Measurements from ENCODE around the gene ADGRL3. TPM values are rescaled to one million over a fixed set of nuclear protein-coding genes. Genes with fewer than 3 reads are reported as not detected.

Gene ADGRL3
- total RNA-seq, 1 donor from 2014 or later = 101 TPM

GRCh38 chr4:61889117-61889516 is 689.0 kb downstream of the ADGRL3 start:
- no peak for DNase-seq (ENCODE audit: low spot score)

DNA sequence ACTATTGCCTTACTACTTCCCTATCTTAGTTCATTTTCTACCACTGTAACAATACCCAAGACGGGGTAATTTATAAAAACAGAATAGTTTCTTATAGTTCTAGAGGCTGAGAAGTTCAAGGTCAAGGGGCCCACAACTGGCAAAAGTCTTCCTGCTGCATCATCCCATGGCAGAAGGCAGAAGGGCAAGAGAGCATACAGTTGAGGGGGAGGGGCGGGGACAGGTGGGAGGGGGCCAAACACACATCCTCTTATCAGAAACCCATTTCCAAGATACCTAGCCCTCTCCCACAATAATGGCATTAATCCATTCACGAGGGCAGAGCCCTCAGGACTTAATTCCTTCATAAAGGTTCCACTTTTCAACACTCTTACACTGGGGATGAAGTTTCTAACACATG is 690.2 kb downstream of the ADGRL3 start:
- DNase-seq (ENCODE audit: low spot score) = no peak

DNA sequence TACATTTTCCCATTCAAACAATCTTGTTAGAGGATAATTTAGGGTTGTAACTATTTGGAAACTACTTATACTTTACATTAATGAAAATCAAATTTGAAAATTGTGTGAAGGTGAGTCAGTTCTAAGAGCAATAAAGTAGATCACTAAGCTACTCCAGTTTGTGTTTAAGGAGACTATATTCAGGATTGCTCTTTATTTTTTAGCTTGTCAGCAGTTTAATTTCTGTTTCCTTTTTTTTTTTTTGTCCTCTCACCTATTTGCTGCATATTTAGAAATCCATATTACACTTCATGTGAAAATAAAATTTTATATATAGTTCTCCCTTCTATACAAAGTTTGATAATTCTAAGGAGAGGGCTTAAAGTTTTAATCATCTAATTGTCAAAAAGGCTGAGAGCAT is 691.8 kb downstream of the ADGRL3 start:
- DNase-seq (ENCODE audit: low spot score) = no peak

DNA sequence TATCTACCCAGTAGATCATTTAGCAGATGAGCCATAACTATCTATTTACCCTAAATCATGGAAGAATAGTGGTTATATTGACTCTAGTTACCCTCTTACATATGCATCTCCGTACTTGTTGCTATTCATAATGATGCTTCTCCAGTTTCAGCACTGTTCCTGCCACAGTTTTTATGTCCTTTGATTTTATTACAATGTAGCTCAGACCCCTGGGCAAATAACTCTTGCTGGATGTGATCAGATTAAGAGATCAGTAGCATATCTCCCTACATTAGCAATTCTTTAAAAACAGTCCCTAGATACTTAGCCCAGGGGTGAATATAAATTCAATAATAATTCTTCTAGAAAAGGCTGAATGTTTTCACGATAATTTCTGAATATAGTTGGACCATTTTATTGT is 696.5 kb downstream of the ADGRL3 start:
- DNase-seq (ENCODE audit: low spot score) = no peak

DNA sequence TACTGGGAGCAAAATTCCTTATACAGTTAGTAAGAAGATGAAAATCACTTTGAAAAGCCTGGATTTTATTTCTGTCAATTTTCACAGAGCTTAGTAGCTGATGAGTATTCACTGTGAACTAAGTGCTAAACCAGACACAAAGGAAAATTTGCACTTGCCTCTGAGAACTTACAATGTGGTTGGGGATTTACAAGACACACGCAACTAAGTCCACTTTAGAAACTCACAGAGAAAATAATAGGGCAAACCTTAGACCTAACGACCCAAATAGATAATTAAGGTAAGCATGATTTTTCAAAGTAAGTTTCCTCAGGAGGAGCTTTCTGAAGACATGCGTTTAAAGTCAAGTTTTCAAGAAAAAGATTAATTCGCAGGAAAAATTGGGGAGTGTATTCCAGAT is 708.9 kb downstream of the ADGRL3 start:
- DNase-seq (ENCODE audit: low spot score) = no peak

GRCh38 chr4:61911313-61911756 is 711.2 kb downstream of the ADGRL3 start:
- DNase-seq (ENCODE audit: low spot score) = no peak

GRCh38 chr4:61913619-61914018 is 713.5 kb downstream of the ADGRL3 start:
- DNase-seq (ENCODE audit: low spot score) = no peak

DNA sequence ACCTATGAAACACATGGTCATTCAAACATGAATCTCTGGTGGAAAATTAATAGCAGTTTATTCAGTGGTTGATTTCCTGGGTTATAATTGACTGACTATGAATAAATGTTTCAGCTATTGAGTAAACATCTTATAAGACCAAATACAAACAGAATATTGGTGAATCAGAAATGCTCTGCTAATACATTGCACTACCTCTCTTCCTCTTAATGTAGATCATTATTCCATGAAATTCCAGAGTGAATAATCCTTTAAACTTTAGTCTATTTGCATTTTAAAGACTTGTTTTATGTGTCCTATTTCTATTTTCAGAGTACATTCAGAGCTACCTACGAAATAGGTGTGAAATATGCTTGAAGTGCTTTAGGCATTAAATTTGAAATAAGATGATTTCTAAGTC is 715.4 kb downstream of the ADGRL3 start:
- DNase-seq (ENCODE audit: low spot score) = no peak

DNA sequence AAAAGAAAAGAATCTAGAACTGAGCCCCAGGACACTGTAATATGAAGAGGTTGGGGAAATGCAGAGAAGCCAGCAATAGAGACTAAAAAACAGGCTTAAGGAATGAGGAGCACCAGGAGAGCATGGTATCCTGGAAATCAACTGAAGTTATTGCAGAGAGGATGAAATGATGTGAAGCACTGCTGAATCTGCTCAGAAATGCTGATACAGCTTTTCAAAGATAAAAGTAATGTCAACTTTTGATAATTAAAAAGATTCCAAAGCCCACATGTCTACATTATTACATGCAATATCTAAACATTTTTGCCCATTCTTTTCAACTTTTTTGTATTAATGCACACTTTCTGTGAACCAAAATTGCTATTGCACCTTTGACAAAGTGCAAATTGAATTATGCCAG is 718.4 kb downstream of the ADGRL3 start:
- no peak for DNase-seq (ENCODE audit: low spot score)

DNA sequence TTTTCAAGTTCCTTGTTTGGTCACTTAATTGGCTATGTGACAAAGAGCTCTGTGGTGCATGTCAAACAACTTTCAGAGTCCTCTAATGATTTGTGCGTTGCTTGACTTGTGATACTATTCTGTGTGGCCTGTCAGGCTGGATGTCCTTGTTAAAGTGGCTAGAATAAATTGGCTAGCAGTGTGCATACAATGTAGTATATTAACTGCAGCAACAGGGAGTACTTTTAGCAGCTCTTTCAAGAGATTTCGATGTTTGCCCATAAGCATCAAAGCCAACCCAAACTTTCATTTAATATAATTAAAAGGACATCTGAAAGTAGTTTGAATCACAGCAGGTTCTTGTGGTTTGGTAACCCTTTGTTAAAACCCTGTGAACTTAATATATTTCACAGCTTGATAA is 718.9 kb downstream of the ADGRL3 start:
- no peak for DNase-seq (ENCODE audit: low spot score)

DNA sequence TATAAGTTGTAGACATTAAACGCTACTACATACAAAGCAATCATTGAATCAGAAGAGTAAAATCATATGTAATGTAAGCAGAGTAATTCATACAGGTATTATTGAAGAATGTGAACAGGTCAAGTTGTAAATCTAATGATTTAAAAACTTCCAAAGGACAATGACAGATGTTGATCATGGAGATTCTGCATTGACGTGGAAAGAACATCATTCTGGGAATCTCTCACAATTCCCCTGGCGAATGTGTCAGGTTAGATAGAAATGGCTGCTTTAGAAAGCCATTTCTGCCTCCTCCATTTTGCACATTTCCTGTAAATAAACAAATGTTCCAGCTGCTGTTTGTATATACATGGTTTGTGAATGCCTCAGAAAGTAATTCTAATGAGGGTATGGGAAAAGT is 719.4 kb downstream of the ADGRL3 start:
- DNase-seq (ENCODE audit: low spot score) = no peak

- no peak for DNase-seq (ENCODE audit: low spot score)
Observed at GRCh38 chr4:61921920-61922319, 721.8 kb downstream of the ADGRL3 start.

DNA sequence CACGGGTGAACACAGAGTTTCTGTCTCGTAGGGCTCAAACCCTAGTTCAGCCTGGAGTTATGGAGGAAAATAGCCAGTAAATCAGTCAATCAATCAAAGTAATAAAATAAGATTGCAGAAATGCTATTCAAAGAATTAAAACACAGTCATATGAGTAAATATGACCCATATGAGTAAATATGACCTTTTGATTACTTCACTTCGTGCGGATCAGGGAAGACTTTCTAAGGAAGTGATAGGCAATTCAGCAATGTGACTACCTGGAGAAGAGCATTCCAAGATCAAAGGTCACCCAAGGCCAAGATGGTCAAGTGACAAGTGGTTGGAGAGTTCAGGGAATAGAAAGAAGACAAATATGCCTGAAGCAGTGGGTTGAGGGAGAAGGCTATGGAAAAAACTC is 722.6 kb downstream of the ADGRL3 start:
- DNase-seq (ENCODE audit: low spot score) = no peak

DNA sequence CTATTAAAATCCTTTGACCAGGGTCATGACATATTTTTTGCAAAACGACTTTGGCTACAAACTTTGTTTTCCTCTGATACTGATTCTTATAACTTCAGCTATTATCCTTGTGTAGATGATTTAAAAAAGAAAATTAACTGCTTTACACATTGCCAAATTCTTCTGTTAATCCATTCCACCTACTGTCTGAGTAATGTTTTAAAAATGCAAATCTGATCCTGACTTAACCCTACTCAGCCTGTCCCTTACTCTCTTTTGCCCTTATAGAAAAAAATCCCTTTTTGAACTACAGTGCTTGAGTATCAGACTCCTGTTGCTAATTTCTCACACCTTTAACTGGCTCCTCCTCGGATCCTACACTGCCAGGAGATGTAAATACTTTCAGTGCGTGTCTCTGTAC is 723.1 kb downstream of the ADGRL3 start:
- no peak for DNase-seq (ENCODE audit: low spot score)

DNA sequence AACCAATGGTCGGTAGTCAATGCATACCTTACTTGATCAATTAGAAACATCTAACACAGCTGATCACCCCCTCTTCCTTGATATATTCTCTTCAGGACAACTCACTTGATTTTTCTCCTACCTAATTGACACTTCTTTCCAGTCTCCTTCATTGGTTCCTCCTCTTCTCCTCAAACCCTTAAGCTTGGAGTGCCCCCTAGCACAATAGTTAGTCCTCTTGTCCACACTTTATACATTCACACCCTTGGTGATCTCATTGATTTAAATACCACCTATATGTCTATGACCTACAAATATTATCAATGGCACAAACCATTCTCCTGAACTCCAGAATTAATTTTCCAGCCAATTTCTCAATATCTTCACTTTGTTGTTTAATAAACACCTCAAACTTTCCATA is 724.0 kb downstream of the ADGRL3 start:
- no peak for DNase-seq (ENCODE audit: low spot score)

GRCh38 chr4:61933527-61933926 is 733.4 kb downstream of the ADGRL3 start:
- no peak for DNase-seq (ENCODE audit: low spot score)

- peak; percentile 7 for DNase-seq (ENCODE audit: low spot score)
Observed at GRCh38 chr4:61934198-61934597, 734.1 kb downstream of the ADGRL3 start.

GRCh38 chr4:61938250-61938846 is 738.2 kb downstream of the ADGRL3 start:
- no peak for DNase-seq (ENCODE audit: low spot score)

DNA sequence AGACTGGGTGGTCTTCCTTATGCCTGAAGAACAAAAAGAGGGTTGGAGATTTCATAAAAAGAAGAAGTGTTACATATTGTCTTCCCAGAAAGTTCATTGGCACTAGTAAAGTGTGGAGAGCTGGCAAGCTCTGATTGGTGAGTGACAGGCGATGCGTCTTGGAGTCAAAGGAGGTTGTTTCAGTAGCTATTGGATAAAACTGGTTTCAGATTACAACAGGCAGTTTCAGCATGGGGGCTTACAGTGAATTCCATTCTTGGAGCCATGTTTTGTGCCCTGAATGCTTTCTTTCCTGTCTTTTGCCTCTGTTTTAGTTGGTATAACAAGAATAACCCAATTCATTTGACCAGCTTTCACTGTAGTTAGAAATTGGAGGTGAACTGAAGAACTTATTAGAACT is 750.5 kb downstream of the ADGRL3 start:
- DNase-seq (ENCODE audit: low spot score) = no peak

GRCh38 chr4:61953386-61953785 is 753.3 kb downstream of the ADGRL3 start:
- DNase-seq (ENCODE audit: low spot score) = no peak

- DNase-seq (ENCODE audit: low spot score) = no peak
Observed at GRCh38 chr4:61958591-61958990, 758.5 kb downstream of the ADGRL3 start.

- DNase-seq (ENCODE audit: low spot score) = no peak
Observed at GRCh38 chr4:61959087-61959486, 759.0 kb downstream of the ADGRL3 start.

DNA sequence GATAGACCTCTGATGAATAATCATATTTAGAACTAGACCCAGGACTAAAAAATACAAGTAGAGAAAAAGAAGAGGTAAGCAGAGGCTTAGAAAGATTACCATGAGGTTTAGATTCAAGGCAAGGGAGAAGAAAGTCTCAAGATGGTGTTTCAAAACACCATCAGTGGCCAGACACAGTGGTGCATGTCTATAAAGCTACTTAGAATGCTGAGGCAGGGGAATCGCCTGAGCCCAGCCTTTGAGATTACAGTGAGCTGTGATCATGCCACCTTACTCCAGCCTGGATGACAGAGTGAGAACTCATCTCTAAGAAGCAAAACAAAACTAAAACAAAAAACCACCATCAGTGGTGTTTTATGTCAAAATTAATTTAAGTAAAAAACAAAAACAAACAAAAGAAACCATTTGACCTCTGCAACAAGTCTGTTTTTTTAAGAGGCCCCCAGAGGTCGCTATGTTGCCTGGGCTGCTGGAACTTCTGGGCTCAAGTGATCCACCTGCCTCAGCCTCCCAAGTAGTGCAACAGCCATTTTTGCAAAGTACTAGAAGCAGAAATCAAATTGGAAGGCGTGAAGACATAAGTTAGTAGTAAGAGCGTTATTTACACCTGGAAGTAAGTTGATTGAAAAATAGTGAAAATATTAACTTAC is 784.3 kb downstream of the ADGRL3 start:
- no peak for DNase-seq (ENCODE audit: low spot score)

- no peak for DNase-seq (ENCODE audit: low spot score)
Observed at GRCh38 chr4:61985426-61985825, 785.3 kb downstream of the ADGRL3 start.
